ENCODE data around the gene AGTRAP.

AGTRAP gene

GRCh38 chr1:11764519-11764918 is 28.6 kb downstream of the AGTRAP start:
- DNase-seq = no peak

GRCh38 chr1:11765661-11766428 is 29.9 kb downstream of the AGTRAP start:
- DNase-seq = no peak

GRCh38 chr1:11766429-11766776 is 30.5 kb downstream of the AGTRAP start:
- no peak for DNase-seq

DNA sequence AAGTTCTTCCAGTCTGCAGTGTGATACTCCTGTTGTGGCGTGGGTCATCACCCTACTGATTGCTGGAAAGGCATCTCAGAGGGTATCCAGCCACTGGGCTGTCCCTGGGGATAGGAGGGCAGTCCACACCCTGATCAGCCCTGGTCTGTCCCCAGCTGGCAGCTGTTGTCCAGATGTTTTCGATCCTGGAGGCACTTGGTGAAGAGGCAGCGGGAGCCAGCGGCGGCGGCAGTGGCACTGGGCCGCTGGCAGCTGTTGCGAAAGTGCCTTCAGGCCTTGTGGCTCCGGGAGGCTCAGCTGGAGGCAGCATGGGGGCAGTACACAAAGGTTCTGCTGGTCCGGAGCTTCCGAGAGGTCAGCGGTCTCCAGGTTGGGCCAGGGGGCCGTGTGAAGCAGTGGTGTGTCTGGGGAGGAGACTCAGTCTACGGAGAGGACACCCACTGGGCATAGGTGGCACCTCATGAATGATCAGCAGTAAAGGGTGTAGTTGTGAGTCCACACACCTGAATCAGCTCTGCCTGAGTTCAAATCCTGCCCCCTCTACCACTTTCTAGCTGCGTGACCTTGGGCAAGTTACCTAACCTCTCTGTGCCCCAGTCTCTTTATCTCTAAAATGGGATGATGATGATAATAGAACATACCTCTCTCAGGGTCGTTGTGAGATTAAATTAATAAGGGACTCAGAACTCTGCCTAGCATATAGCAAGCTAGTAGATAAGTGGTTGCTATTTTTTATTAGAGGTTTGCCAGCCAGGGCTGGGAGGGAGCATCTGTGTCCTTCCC is 32.2 kb downstream of the AGTRAP start:
- DNase-seq = no peak

DNA sequence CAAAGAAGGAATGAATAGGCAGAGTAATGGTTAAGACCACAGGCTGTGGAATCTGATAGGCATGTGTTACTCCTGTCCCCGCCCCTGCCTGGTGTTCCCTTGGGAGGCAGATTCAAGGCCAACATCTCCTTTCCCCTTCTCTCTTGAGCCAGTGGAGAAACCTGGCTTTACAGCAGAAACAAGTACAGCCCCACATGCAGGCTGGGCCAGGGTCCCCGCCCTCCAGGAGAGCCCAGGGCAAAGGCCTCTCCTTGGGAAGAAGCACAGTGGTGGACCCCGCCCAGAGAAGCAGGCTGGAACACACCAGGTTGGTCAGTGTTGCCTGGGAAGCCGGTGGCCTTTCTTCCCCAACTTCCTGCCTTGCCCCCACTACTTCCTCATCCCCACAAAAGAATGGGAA is 32.9 kb downstream of the AGTRAP start:
- no peak for DNase-seq

- no peak for DNase-seq
Measured at GRCh38 chr1:11769274-11769673, 33.3 kb downstream of the AGTRAP start.

GRCh38 chr1:11770011-11770410 is 34.1 kb downstream of the AGTRAP start:
- DNase-seq = no peak

GRCh38 chr1:11771481-11772043 is 35.6 kb downstream of the AGTRAP start:
- no peak for DNase-seq

GRCh38 chr1:11772458-11772857 is 36.5 kb downstream of the AGTRAP start:
- DNase-seq = no peak

- no peak for DNase-seq
Measured at GRCh38 chr1:11774753-11775152, 38.8 kb downstream of the AGTRAP start.

DNA sequence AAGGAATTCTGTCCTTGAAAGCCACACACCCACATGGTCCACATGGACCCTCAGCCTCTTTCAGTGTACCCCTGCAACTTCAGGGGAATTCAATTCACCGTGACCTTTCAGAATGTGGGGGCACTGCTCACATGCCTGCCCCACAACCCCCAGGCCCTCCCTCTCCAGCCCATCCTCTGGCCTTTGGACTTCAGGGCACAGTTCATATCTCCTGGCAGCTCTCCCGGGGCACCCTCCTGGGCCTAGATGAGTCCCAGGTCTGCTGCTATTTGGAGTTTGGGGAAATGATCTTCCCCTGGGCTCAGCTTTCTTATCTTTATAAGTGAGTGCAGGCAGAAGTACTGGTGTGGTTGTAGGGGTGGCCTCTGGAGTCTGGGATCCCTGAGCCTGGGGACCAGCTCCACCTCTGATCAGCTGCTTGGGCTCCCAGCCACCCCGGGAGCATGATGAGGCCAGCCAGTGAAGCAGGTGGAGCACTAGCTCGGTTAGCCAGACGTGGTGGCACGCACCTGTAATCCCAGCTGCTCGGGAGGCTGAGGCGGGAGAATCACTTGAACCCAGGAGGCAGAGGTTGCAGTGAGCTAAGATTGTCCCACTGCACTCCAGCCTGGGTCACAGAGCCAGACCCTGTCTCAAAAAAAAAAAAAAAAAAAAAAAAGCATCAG is 41.9 kb downstream of the AGTRAP start:
- DNase-seq = no peak

DNA sequence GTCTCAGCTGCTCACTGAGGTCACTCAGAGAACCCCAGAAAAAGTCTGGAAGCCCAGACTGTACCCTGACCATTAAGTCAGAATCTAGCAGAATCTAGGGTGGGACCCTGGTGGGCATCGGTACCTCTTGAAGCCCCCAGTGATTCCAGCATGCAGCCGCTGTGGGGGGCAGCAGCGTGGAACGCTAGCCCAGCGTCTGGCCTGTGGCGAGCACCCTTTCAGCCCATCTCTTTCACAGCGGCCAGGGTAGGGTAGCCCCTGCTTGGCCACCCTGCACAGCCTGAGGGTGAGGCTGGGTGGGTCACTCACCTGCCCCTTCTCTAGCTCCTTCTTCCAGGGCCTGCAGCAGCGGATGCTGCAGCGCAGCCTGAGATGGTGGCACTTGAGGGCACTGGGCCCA is 42.4 kb downstream of the AGTRAP start:
- no peak for DNase-seq

DNA sequence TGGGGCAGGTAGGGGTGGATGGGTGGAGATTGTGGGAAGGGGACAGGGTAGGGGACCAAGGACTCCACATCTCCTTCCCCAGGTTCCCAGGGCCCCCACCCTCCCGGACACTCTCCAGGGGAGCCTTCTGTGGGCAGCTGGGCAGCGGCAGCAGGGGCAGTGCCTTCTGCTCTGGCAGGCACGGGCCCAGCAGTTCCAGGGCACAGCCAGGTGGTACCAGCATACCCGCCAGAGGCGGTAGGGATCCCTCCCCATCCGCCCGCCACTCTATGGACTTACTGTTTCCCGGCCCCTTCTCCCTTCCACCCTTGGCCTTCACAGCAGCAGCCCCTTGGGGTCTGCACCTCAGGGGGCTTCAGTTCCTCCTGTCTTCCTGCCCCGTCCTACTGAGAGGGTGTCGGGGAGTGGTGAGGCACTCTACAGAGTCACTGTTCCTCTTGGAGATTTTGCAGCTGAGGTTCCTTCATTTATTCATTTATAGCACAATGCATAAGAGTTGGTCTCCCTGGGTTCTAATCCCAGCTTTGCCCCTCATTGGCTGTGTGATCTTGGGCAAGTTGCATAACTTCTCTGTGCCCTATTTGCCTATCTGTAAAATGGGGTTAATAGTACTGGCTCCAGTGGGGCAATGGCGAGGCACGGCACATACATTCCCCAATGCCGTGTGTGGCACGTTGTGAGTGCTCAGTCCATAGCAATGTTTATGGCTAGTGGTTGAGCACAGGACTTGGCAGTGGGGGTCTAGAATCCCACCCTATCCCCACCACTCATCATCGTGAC is 43.1 kb downstream of the AGTRAP start:
- no peak for DNase-seq

- no peak for DNase-seq
Measured at GRCh38 chr1:11779715-11780379, 43.9 kb downstream of the AGTRAP start.

DNA sequence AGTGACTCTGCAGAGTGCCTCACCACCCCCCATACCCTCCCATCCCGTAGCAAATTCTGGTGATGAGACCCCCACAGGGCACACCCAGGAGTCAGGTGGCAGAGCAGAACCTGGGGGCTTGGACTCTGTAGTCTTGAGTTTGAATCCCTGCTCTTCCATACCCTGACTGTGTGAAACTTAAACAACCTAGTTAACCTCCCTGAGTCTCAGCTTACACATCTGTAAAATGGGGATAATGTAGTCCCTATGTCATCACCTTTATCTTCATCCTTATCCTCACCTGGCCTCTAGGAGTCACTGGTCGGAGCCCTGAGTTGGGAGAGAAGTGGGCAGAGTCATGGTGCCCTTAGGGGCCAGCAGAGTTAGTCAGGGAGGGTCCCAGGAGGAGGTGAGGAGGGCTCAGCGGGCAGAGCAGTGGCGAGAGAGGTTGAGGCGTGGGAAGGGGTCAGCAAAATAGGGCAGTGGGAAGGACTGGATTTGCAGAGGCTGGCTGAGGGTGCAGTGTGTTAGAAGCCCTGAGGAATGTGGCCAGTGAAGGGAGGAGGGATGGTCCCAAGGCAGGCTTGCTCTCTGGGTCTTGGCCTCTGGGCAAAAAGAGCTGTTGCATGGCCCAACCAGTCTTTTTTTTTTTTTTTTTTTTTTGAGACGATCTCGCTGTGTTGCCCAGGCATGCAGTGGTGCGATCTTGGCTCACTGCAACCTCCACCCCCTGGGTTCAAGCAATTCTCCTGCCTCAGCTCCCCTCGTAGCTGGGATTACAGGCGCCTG is 44.6 kb downstream of the AGTRAP start:
- no peak for DNase-seq

DNA sequence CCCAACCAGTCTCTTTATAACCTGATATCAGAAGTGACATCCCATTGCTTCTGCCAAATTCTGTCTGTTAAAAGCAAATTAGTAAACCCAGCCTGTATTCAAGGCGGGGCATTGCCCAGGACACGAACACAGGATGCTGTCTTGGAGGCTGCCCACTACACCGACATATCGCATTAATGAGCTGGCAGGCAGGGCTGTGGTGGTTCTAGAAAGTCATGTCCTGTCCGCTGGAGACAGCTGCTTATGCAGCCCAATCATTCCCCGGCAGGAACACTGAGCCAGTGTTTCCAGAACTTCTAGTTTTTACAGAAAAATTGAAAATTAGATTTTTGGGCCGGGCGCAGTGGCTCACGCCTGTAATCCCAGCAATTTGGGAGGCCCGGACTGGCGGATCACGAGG is 45.4 kb downstream of the AGTRAP start:
- no peak for DNase-seq

- no peak for DNase-seq
Measured at GRCh38 chr1:11782127-11782708, 46.3 kb downstream of the AGTRAP start.

DNA sequence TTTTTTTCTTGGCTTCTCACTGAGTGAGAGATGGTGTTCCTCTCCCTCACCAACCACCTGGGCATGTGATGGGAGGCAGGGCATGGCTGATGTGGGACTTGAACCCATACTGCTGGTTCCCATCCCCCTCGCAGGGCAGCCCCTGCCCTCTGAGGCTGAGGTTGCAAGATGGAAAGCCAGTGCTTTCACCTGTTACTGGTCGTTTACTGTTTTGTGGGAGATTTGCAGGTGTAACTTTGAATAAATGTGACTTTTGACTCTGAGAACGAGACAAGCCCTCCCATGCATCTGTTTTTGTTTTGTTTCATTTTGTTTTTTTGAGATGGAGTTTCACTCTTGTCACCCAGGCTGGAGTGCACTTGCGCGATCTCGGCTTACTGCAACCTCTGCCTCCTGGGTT is 47.6 kb downstream of the AGTRAP start:
- no peak for DNase-seq

GRCh38 chr1:11784256-11784992 is 48.5 kb downstream of the AGTRAP start:
- DNase-seq = no peak
